B cell (primary cell): ENCODE data around the gene HIC1. TPM values are rescaled to one million over a fixed set of nuclear protein-coding genes. Genes with fewer than 3 reads are reported as not detected.

Source experiments
- ATAC-seq: fragments of 200-7000 bp; cut with Tn5 transposase; one replicate; pipeline ENCODE4 v1.10.0; 2021; ENCODE audit warnings: low read depth, mild to moderate bottlenecking, moderate number of reproducible peaks, moderate library complexity
- CTCF ChIA-PET: fragments of 350-600 bp; sonication (Branson Sonifier 250); formaldehyde crosslinking; loops from one replicate; lab custom pipeline; 2021; ENCODE audit warnings: antibody characterized with exemption, inconsistent platforms; lab: Charles Lee
- POLR2A ChIA-PET: fragments of 350-600 bp; sonication (Branson Sonifier 250); formaldehyde crosslinking; loops from one replicate; lab custom pipeline; 2021; ENCODE audit warnings: antibody characterized with exemption; lab: Charles Lee
- DNase-seq: peaks from one replicate; pipeline ENCODE4 v3.0.0; 2013
- H2AFZ ChIP-seq: 2 replicates; pipeline ENCODE4 v1.6.1; 2012; ENCODE audit warnings: mild to moderate bottlenecking, low read depth, low read length; ENCODE audit not compliant: insufficient read depth, poor library complexity, severe bottlenecking
- H3K27ac ChIP-seq, 2 donors: 1 replicate in 1 of 2; 2 replicates in 1 of 2; pipeline ENCODE4 v1.5.1; 2012 to 2013; ENCODE audit warnings: low read length in 2 of 2, mild to moderate bottlenecking in 2 of 2, moderate library complexity in 1 of 2
- H3K27me3 ChIP-seq, 4 experiments: fragments of 200-600 bp in 1 of 4; sonication (generic) in 1 of 4; replicated peaks in 1 of 4; 1 replicate in 2 of 4; 2 replicates in 2 of 4; pipeline versions ENCODE4 v1.6.1 to v1.7.0; 2013 to 2016; ENCODE audit warnings: low read length in 3 of 4, mild to moderate bottlenecking in 2 of 4, mixed read lengths in 1 of 4, moderate library complexity in 1 of 4; ENCODE audit not compliant: insufficient read depth in 4 of 4, control insufficient read depth in 3 of 4; ENCODE audit errors: control extremely low read depth in 1 of 4
- H3K36me3 ChIP-seq, 2 experiments: replicated peaks in 1 of 2; 1 replicate in 1 of 2; 2 replicates in 1 of 2; pipeline versions ENCODE4 v1.6.1 to v1.7.1; 2013; ENCODE audit warnings: low read length in 1 of 2; ENCODE audit not compliant: insufficient read depth in 2 of 2, control insufficient read depth in 1 of 2; ENCODE audit errors: control extremely low read depth in 1 of 2, extremely low read depth in 1 of 2
- H3K4me1 ChIP-seq, 2 donors: fragments of 200-600 bp in 1 of 2; sonication (generic) in 1 of 2; 1 replicate in 1 of 2; 2 replicates in 1 of 2; pipeline versions ENCODE4 v1.5.1 to v1.6.1; 2013 to 2017; ENCODE audit warnings: low read length in 2 of 2; ENCODE audit not compliant: control insufficient read depth in 2 of 2, insufficient read depth in 2 of 2
- H3K4me2 ChIP-seq: replicated peaks from 2 replicates; pipeline ENCODE3; 2012; ENCODE audit warnings: mild to moderate bottlenecking, low read depth, low read length; ENCODE audit not compliant: poor library complexity, severe bottlenecking
- H3K4me3 ChIP-seq, 5 experiments: fragments of 200-600 bp in 1 of 5; sonication (generic) in 1 of 5; 1 replicate in 3 of 5; 2 replicates in 2 of 5; pipeline versions ENCODE4 v1.5.1 to v1.7.0; 2011 to 2016; ENCODE audit warnings: low read length in 4 of 5, mild to moderate bottlenecking in 4 of 5, low read depth in 2 of 5, control low read depth in 1 of 5, moderate library complexity in 1 of 5; ENCODE audit not compliant: insufficient read depth in 1 of 5; ENCODE audit errors: control extremely low read depth in 1 of 5, extremely low read depth in 1 of 5
- H3K79me2 ChIP-seq: fragments of 200-600 bp; sonication (generic); one replicate; pipeline ENCODE4 v1.6.0; 2016; ENCODE audit warnings: low read length; ENCODE audit not compliant: control insufficient read depth, insufficient read depth
- H3K9ac ChIP-seq: fragments of 200-600 bp; sonication (generic); 2 replicates; pipeline ENCODE4 v1.6.1; 2017; ENCODE audit warnings: mild to moderate bottlenecking, low read length, moderate library complexity
- H3K9me3 ChIP-seq, 3 donors: one replicate each; pipeline versions ENCODE4 v1.6.1 to v1.7.1; 2013; ENCODE audit warnings: low read length in 2 of 3; ENCODE audit not compliant: control insufficient read depth in 2 of 3, insufficient read depth in 1 of 3; ENCODE audit errors: control extremely low read depth in 1 of 3
- H4K20me1 ChIP-seq: 2 replicates; pipeline ENCODE4 v1.6.0; 2012; ENCODE audit warnings: mild to moderate bottlenecking, low read length; ENCODE audit not compliant: insufficient read depth, control insufficient read depth, poor library complexity, severe bottlenecking
- H3K27ac Mint-ChIP-seq: one replicate; pipeline ENCODE4 v1.8.0; 2021; ENCODE audit warnings: mixed read lengths
- H3K27me3 Mint-ChIP-seq: one replicate; pipeline ENCODE4 v1.8.0; 2021; ENCODE audit warnings: mixed read lengths
- H3K4me1 Mint-ChIP-seq: one replicate; pipeline ENCODE4 v1.8.0; 2021; ENCODE audit warnings: mixed read lengths
- H3K4me3 Mint-ChIP-seq: one replicate; pipeline ENCODE4 v1.8.0; 2021; ENCODE audit warnings: mixed read lengths
- H3K9me3 Mint-ChIP-seq: one replicate; pipeline ENCODE4 v1.8.0; 2022; ENCODE audit warnings: mixed read lengths; ENCODE audit not compliant: insufficient read depth
- EZH2 ChIP-seq: IDR thresholded peaks from 2 replicates; pipeline ENCODE4 v1.6.1; 2012; ENCODE audit warnings: borderline replicate concordance, low read depth, mild to moderate bottlenecking, moderate library complexity, low read length; ENCODE audit not compliant: insufficient read depth, poor library complexity, severe bottlenecking
- WGBS: methylation state at CpG from one replicate; pipeline ENCODE4 v1.1.5; 2013; ENCODE audit warnings: missing lambda C conversion rate; ENCODE audit not compliant: insufficient coverage; 5-methylcytosine and 5-hydroxymethylcytosine counted together
- intact Hi-C: fragments of 100-400 bp; cut with micrococcal nuclease; formaldehyde crosslinking; loops from one replicate; pipeline ENCODE4 v1.10.0; 2022
- polyA plus RNA-seq: library from polyadenylated mRNA; depleted of rRNA; stranded (reverse); fragments of >200 nt; gene quantifications from 2 replicates; pipeline ENCODE4 v1.2.3, GENCODE V29; 2012
- total RNA-seq, 2 donors: library from RNA; stranded (reverse); fragments of 120-200 nt in 1 of 2; gene quantifications; 1 replicate in 1 of 2; 2 replicates in 1 of 2; pipeline versions ENCODE4 v1.2.3 to v1.2.4, GENCODE V29; 2013 to 2022
- TF ChIP-seq, protein P1 (sequence below): fragments of 200-600 bp; IDR thresholded peaks from one replicate; pipeline ENCODE4 v1.8.0; 2022; ENCODE audit warnings: antibody characterized with exemption, mild to moderate bottlenecking

Gene HIC1
- total and polyA plus RNA-seq, 2 donors (not counting 1 experiment from before 2014, with no cell fraction given) = 0.46 to 1.9 TPM

DNA sequence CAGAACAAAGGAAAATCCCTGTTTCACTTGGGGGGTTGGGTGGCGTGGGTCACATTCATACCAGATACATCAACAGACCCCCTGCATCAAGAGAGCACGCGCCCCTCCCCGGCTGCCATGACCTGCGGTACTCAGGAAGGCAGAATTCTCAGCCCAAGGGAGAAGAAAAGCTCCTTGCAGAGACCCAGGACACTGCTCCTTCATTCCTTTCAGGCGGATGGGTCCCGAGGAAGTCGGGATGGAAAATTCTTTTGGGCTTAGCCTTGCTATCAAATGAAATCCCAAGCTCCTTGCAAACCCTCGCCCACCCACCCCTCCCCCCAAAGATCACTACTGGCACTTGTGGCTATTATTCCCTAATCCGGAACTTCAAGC is 40.6 kb downstream of the HIC1 start:
- WGBS = 96% methylated on average over 6 of the region's 10 CpGs
- Histone ChIP-seq H3K9ac (no peak overlapping the region), H3K27me3 (no peaks in the 10 kb centered on the region), H2AFZ (no peak overlapping the region), H4K20me1 (no peaks in the 10 kb centered on the region), H3K9me3 (no peaks in the 10 kb centered on the region), H3K36me3 (no peaks in the 10 kb centered on the region), H3K79me2 (no peaks in the 10 kb centered on the region), H3K27ac (no peak overlapping the region), H3K4me3 (no peak overlapping the region), H3K4me2 (no peak overlapping the region), H3K4me1 (peaks cover 7 to 8% of the 10 kb centered on the region in 2 donors)
- Mint-ChIP-seq H3K4me1 (peaks cover 6% of the 10 kb centered on the region), H3K27ac (no peak overlapping the region), H3K9me3 (no peaks in the 10 kb centered on the region), H3K27me3 (no peaks in the 10 kb centered on the region), H3K4me3 (no peak overlapping the region)
- TF ChIP-seq, protein P1, sequence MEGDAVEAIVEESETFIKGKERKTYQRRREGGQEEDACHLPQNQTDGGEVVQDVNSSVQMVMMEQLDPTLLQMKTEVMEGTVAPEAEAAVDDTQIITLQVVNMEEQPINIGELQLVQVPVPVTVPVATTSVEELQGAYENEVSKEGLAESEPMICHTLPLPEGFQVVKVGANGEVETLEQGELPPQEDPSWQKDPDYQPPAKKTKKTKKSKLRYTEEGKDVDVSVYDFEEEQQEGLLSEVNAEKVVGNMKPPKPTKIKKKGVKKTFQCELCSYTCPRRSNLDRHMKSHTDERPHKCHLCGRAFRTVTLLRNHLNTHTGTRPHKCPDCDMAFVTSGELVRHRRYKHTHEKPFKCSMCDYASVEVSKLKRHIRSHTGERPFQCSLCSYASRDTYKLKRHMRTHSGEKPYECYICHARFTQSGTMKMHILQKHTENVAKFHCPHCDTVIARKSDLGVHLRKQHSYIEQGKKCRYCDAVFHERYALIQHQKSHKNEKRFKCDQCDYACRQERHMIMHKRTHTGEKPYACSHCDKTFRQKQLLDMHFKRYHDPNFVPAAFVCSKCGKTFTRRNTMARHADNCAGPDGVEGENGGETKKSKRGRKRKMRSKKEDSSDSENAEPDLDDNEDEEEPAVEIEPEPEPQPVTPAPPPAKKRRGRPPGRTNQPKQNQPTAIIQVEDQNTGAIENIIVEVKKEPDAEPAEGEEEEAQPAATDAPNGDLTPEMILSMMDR = no peak
- no peak for TF ChIP-seq EZH2
- DNase-seq = no peak
- POLR2A ChIA-PET = interaction anchor here (0.7 kb wide), 1 partner anchor 38 kb away, joined by 4 read pairs; no protein-coding TSS in a partner anchor
- no peak for ATAC-seq
- intact Hi-C loops = no loop called here
- CTCF ChIA-PET = interaction anchor here (1.1 to 2.0 kb wide), 3 partner anchors 31 to 149 kb away, joined by 3 to 7 read pairs (median 3); no protein-coding TSS in a partner anchor

DNA sequence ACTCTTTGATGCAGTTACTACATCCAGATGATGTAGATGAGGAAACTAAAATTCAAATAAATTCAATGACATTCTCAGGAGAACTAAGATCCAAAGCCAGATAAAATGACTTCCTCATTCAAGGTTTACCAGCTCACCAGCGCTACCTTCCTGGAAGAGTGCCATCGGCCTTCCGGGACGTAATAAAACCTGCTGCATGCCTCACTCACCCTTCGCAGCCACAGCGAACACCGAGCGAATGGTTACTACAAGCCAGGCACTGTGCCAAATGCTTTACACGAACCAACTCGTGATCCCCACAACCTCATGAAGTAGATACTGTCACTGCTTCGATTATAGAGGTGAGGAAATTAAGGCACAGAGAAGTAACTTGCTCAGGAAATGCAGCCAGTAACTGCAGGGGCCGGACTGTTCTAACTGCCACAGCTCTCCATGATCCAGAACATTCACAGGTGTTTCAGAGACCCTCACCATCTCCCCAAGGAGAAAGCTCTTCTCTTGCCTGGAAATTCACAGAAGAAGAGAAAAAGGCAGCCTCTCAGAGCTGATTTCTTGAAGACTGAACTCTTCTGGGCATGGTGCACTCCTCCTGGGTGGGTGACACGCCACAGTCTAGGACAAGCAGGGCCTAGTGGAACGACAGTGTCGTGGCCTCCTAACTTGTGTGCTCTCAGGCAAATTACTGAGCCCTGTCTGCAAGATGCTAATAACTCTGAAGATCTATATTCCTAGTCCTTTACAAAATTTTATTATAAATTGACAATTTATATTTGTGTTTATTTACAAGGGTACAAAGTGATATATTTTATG is 46.8 kb downstream of the HIC1 start:
- no peak overlapping the region for H3K4me3 Mint-ChIP-seq
- Histone ChIP-seq H3K27me3 (no peaks in the 10 kb centered on the region), H3K9me3 (no peaks in the 10 kb centered on the region), H3K4me2 (peak overlapping the region; percentile 9), H3K4me1 (peaks cover 7% of the 10 kb centered on the region in 2 donors), H2AFZ (peak overlapping the region; percentile 4), H3K79me2 (no peaks in the 10 kb centered on the region), H4K20me1 (no peaks in the 10 kb centered on the region), H3K36me3 (no peaks in the 10 kb centered on the region), H3K4me3 (no peak overlapping the region), H3K9ac (no peak overlapping the region), H3K27ac (no peak overlapping the region)
- H3K27me3 Mint-ChIP-seq = no peaks in the 10 kb centered on the region
- peak; percentile 39 for ATAC-seq
- peaks cover 12% of the 10 kb centered on the region for H3K4me1 Mint-ChIP-seq
- ChIA-PET POLR2A (no interaction called here), CTCF (interaction anchor here (1.2 kb wide), 1 partner anchor 55 kb away, joined by 3 read pairs; no protein-coding TSS in a partner anchor)
- peak; percentile 65 for DNase-seq
- no peak for TF ChIP-seq EZH2
- TF ChIP-seq, protein P1 = no peak
- WGBS = 24% methylated on average over 11 of the region's 15 CpGs
- intact Hi-C loops = no loop called here
- peak overlapping the region; percentile 32 for H3K27ac Mint-ChIP-seq
- no peaks in the 10 kb centered on the region for H3K9me3 Mint-ChIP-seq
